Osteoblast (primary cell): ENCODE measurements around the gene CDYL. TPM values are rescaled to one million over a fixed set of nuclear protein-coding genes. Genes with fewer than 3 reads are reported as not detected.

ENCODE experiments used
- DNase-seq: peaks from one replicate; pipeline ENCODE4 v3.0.0; 2011; ENCODE audit warnings: low spot score, mixed read lengths; ENCODE audit not compliant: insufficient read length; ENCODE audit errors: missing footprints
- H2AFZ ChIP-seq: 2 replicates; pipeline ENCODE4 v1.6.0; 2011; ENCODE audit warnings: mild to moderate bottlenecking, low read length
- H3K27ac ChIP-seq: 2 replicates; pipeline ENCODE4 v1.5.1; 2011; ENCODE audit warnings: mild to moderate bottlenecking, low read depth, low read length, moderate library complexity
- H3K27me3 ChIP-seq: 2 replicates; pipeline ENCODE4 v1.6.0; 2012; ENCODE audit warnings: mild to moderate bottlenecking, control low read depth, inconsistent platforms, low read length, moderate library complexity; ENCODE audit not compliant: insufficient read depth
- H3K36me3 ChIP-seq: 2 replicates; pipeline ENCODE4 v1.5.1; 2011; ENCODE audit warnings: mild to moderate bottlenecking, low read length, control low read depth, moderate library complexity; ENCODE audit not compliant: insufficient read depth
- H3K4me1 ChIP-seq: 2 replicates; pipeline ENCODE4 v1.5.1; 2011; ENCODE audit warnings: mild to moderate bottlenecking, low read length, control low read depth, moderate library complexity; ENCODE audit not compliant: insufficient read depth
- H3K4me2 ChIP-seq: 2 replicates; pipeline ENCODE4 v1.6.0; 2011; ENCODE audit warnings: mild to moderate bottlenecking, low read length; ENCODE audit not compliant: insufficient read depth
- H3K4me3 ChIP-seq: fragments of 200-600 bp; sonication (generic); 3 replicates; pipeline ENCODE4 v1.5.1; 2012; ENCODE audit warnings: mild to moderate bottlenecking, low read length, inconsistent platforms; ENCODE audit not compliant: insufficient read depth
- H3K79me2 ChIP-seq: 2 replicates; pipeline ENCODE4 v1.6.0; 2012; ENCODE audit warnings: mild to moderate bottlenecking, low read length, control low read depth, inconsistent platforms; ENCODE audit not compliant: insufficient read depth
- H3K9me3 ChIP-seq: 2 replicates; pipeline ENCODE4 v1.5.1; 2011; ENCODE audit warnings: low read depth, low read length, control low read depth
- H4K20me1 ChIP-seq: 2 replicates; pipeline ENCODE4 v1.6.0; 2012; ENCODE audit warnings: mild to moderate bottlenecking, low read length, control low read depth; ENCODE audit not compliant: insufficient read depth
- total RNA-seq: library from RNA; depleted of rRNA; stranded (reverse); fragments of >200 nt; gene quantifications from 2 replicates; pipeline ENCODE4 v1.2.3, GENCODE V29; 2012
- TF ChIP-seq, protein P1 (sequence below): IDR thresholded peaks from 2 replicates; pipeline ENCODE4 v1.5.1; 2011; ENCODE audit warnings: mild to moderate bottlenecking, low read depth, low read length, moderate library complexity; ENCODE audit errors: extremely low read depth

The CDYL gene
- total RNA-seq, 1 donor, result 106 TPM

DNA sequence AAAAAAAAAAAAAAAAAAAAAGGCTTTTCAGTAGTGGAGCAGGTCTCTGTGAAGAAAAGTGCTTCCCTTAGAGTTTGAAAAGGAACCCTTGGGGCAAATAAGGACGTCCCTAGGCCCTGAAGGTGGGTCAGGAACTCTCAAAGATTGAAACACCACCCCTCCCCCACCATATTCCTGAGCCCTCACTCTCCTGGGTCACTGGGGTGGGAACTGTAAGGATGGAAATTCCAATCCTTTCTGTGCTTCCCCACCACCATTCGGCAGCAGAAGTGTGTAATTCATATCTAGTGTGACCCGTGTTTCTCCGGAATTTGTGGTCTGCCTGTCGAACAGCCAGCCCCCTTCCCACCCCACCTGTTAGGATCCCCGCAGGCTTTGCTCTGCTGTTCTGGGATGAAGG, 12.3 kb downstream of the CDYL start:
- DNase-seq, result no peak
- Histone ChIP-seq H3K4me2 (no peak overlapping the region), H4K20me1 (peaks cover 50% of the 10 kb centered on the region), H3K9me3 (no peaks in the 10 kb centered on the region), H3K79me2 (peaks cover 90% of the 10 kb centered on the region), H3K36me3 (no peaks in the 10 kb centered on the region), H3K27me3 (no peaks in the 10 kb centered on the region), H3K4me3 (no peak overlapping the region), H2AFZ (no peak overlapping the region), H3K4me1 (no peaks in the 10 kb centered on the region), H3K27ac (no peak overlapping the region)
- TF ChIP-seq, protein P1, sequence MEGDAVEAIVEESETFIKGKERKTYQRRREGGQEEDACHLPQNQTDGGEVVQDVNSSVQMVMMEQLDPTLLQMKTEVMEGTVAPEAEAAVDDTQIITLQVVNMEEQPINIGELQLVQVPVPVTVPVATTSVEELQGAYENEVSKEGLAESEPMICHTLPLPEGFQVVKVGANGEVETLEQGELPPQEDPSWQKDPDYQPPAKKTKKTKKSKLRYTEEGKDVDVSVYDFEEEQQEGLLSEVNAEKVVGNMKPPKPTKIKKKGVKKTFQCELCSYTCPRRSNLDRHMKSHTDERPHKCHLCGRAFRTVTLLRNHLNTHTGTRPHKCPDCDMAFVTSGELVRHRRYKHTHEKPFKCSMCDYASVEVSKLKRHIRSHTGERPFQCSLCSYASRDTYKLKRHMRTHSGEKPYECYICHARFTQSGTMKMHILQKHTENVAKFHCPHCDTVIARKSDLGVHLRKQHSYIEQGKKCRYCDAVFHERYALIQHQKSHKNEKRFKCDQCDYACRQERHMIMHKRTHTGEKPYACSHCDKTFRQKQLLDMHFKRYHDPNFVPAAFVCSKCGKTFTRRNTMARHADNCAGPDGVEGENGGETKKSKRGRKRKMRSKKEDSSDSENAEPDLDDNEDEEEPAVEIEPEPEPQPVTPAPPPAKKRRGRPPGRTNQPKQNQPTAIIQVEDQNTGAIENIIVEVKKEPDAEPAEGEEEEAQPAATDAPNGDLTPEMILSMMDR, result no peak

DNA sequence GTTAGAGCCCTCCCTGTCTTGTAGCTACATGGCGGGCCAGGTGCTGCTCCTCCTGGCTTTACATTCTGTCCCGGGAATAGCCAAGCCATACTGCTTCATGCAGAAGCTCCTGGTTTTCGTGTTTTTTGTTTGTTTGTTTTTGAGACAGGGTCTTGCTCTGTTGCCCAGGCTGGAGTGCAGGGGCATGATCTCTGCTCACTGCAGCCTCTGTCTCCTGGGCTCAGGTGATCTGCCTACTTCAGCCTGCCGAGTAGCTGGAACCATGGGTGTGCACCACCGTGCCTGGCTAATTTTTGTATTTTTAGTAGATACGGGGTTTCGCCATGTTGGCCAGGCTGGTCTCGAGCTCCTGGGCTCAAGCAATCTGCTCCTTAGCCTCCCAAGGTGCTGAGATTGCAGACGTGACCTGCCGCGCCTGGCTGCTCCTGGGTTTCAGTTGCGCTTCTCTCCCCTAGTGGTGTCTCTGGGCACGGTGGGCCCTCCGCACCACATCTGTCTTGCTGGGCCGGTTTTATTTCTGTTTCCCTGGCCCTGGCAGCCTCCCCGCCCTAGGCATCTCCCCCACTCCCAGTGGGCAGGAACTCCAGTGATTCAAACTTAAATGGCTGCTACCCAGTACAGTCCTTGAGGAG, 12.9 kb downstream of the CDYL start:
- Histone ChIP-seq H3K27ac (no peak overlapping the region), H3K27me3 (no peaks in the 10 kb centered on the region), H3K4me2 (no peak overlapping the region), H3K9me3 (no peaks in the 10 kb centered on the region), H3K36me3 (no peaks in the 10 kb centered on the region), H3K4me1 (no peaks in the 10 kb centered on the region), H4K20me1 (peaks cover 50% of the 10 kb centered on the region), H2AFZ (no peak overlapping the region), H3K4me3 (no peak overlapping the region), H3K79me2 (peaks cover 90% of the 10 kb centered on the region)
- TF ChIP-seq, protein P1, result no peak
- no peak for DNase-seq

DNA sequence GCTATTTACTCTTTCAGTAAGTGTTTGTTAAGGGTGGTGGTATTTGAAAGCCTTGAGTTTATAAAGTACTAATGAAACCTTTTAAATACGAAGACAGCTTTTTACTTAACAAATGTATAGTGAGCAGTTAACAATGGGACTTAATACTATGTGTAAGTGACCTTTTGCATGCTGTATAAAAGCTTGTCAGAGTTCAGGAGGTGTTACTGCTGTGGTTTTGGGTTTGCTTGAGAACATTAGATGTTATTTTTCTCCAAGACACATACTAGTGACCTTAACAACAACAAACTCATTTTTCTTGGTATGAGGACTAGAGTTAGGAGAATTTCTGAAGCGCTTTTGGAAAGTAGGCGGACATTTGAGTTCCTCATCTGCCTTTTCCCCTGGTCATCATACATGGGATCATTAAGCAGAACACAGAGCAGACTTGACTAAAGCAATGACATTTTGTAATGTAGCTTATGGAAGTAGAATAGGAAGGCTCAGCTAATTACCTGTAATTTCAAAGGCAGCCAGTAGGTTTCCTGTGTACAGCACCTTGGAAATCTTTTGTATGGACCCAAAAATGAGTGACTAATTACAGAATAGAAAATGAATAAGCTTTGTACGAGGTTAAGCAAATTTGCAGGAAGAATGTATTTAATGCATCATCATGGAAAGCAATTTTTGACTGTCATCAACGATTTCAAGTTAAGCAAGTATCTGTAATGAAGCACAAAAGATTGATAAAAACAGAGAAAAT, 14.1 kb downstream of the CDYL start:
- H3K9me3 ChIP-seq, result no peaks in the 10 kb centered on the region
- no peak for DNase-seq
- no peaks in the 10 kb centered on the region for H3K4me1 ChIP-seq
- no peaks in the 10 kb centered on the region for H3K36me3 ChIP-seq
- no peak overlapping the region for H3K4me2 ChIP-seq
- H3K27ac ChIP-seq, result no peak overlapping the region
- TF ChIP-seq, protein P1, result peak; percentile 27
- H3K4me3 ChIP-seq, result no peak overlapping the region
- H3K27me3 ChIP-seq, result no peaks in the 10 kb centered on the region
- no peak overlapping the region for H2AFZ ChIP-seq
- peaks cover 88% of the 10 kb centered on the region for H3K79me2 ChIP-seq
- peaks cover 44% of the 10 kb centered on the region for H4K20me1 ChIP-seq

DNA sequence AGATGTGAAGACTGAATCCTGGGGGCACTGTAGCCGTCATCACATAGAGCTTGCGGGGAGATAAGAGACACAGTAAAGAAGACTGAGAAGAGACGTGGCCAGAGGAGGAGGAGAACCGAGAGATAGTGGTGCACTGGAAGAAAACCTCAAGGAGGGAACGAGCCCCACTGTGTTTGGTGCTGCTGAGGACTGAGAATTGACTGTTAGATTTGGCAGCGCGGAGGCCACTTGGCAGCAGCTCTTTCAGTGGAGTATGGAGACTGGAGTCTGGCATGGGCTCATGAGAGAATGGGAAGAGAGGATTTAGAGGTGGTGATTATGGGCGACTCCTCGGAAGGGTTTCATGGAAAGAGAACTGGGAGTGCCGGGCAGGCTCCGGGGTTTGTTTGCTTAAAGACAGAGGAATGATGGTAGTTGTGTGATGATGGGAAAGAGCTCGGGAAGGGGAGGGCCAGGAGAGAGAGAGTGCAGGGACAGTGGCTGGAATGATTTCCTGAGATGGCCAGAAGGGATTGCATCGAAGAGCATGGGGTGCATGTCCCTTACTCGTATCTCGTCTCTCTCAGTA, 18.0 kb downstream of the CDYL start:
- H3K27me3 ChIP-seq, result no peaks in the 10 kb centered on the region
- H3K4me2 ChIP-seq, result peak overlapping the region; percentile 20
- H3K27ac ChIP-seq, result no peak overlapping the region
- no peaks in the 10 kb centered on the region for H3K9me3 ChIP-seq
- H3K4me1 ChIP-seq, result no peaks in the 10 kb centered on the region
- H4K20me1 ChIP-seq, result peaks cover 24% of the 10 kb centered on the region
- peak overlapping the region; percentile 16 for H3K4me3 ChIP-seq
- peak; percentile 79 for DNase-seq
- no peaks in the 10 kb centered on the region for H3K36me3 ChIP-seq
- H3K79me2 ChIP-seq, result peaks cover 85% of the 10 kb centered on the region
- peak overlapping the region; percentile 17 for H2AFZ ChIP-seq
- TF ChIP-seq, protein P1, result no peak
